Activated naive CD8-positive, alpha-beta T cell (primary cell): ENCODE measurements around the gene DYDC2.
"Not testable (repeated sequence)": the region's sequence is repeated elsewhere in the genome, so short reads cannot be mapped to it uniquely, and the experiment has no call there.

ENCODE experiments used
- H3K27ac Mint-ChIP-seq: one replicate; pipeline ENCODE4 v1.8.0; 2021; ENCODE audit warnings: mixed read lengths
- H3K27me3 Mint-ChIP-seq: one replicate; pipeline ENCODE4 v1.8.0; 2021; ENCODE audit warnings: mixed read lengths
- H3K36me3 Mint-ChIP-seq: one replicate; pipeline ENCODE4 v1.8.0; 2021; ENCODE audit warnings: mixed read lengths
- H3K4me1 Mint-ChIP-seq: one replicate; pipeline ENCODE4 v1.8.0; 2021; ENCODE audit warnings: low read depth, mixed read lengths
- H3K4me3 Mint-ChIP-seq: one replicate; pipeline ENCODE4 v1.8.0; 2021; ENCODE audit warnings: mild to moderate bottlenecking, mixed read lengths
- H3K9me3 Mint-ChIP-seq: one replicate; pipeline ENCODE4 v1.8.0; 2021; ENCODE audit warnings: low read depth, mixed read lengths

DYDC2 gene

DNA sequence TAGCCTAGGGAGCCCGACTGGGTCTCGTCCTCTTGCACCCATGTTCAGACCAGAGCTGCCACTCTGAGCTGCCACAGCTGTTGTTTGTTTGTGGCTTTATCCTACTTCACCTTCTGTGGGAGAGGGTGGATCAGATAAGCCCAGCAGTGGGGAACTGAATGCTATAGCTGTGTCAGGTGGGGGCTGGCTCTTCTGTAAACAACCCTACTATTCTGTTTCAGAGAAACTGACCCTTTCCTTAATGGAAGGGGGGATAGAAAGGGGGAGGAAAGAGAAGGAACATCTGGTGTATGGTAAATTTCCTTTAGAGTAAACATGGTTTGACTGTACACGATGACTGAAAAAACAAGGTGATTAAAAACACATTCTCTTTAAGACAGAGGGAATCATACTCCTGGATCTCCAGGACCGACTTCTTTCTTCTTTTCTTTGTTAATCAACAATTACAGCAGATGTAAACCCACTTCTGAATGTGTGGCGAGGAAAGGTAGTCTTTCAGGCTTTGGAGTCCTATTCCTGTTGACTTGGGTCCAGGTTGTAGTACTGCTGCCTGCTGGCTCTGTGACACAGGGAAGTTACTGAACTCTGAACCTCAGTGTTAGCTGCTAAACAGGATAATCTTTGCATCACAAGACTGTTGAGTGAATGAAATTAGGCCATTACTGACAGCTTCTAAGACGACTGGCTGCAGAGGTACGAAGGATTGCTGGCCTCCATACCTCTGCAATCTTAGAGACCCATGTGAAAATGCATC is 57.7 kb downstream of the DYDC2 start:
- Mint-ChIP-seq H3K27me3 (no peaks in the 10 kb centered on the region), H3K4me1 (peaks cover 31% of the 10 kb centered on the region), H3K27ac (no peak overlapping the region), H3K4me3 (no peak overlapping the region), H3K9me3 (no peaks in the 10 kb centered on the region), H3K36me3 (no peaks in the 10 kb centered on the region)

DNA sequence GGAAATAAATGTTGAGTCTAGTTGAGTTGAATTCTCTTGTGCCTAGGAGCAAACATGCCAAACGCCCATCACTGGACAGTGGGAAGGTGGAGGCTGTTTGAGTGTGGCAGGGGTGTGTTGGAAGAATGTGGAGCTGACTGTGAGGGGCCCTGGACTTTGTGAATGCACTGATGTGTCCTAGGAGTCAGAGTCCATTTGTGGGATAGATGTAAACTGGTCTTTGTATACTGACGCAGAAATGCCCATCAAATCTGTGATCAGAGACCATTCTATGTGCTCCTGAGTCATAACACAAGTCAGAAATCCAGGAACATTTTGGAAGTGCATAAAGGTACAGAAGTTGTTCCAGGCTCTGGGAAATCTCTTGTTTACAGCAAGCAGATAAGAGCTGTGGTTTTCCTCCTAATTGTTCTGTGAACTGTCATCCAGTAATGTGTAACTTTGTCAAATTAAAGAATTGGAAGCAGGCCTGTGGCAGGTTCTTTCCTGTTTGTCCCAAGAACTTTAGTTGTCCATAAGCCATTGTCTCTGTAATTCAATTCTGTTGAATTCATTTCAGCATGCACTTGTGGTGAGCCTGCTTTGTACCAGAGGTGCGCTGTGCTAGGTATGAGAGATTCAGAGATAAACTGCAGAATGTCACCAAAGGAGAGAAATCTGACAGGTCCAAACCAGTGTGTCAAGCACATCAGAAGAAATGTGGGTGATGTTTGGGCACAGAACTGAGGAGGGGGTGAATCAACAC is 59.3 kb downstream of the DYDC2 start:
- no peaks in the 10 kb centered on the region for H3K27me3 Mint-ChIP-seq
- no peak overlapping the region for H3K27ac Mint-ChIP-seq
- peaks cover 20% of the 10 kb centered on the region for H3K4me1 Mint-ChIP-seq
- no peak overlapping the region for H3K4me3 Mint-ChIP-seq
- H3K36me3 Mint-ChIP-seq, result no peaks in the 10 kb centered on the region
- H3K9me3 Mint-ChIP-seq, result no peaks in the 10 kb centered on the region

DNA sequence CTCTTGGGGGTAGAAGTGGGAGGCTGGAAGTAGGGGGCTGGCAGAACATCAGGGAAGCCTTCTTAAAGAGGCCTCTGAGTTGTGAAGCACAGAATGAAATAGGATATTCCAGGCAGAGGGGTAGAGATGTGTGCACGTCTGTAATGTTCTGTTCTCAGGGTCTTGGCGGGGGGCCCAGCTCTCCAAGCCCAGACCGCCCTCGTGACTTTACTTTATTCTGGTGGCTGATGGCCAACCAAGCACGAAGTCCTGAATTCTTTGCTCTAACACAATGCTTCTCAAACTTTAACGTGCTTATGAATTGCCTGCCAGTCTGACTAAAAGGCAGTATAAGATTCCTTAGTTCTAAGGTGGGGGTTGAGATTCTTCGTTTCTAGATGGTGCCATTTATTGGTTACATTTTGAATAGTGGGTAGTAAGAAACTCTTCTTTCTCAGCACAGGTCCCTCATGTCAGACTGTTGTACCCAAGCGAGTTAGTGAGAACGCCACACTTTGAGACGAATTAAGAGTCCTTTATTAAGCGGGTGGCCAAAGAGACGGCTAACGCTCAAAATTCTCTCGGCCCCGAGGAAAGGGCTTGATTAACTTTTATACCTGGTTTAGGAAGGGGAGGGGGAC is 60.0 kb downstream of the DYDC2 start:
- no peak overlapping the region for H3K4me3 Mint-ChIP-seq
- no peak overlapping the region for H3K27ac Mint-ChIP-seq

GRCh38 chr10:80417256-80417655 is 60.7 kb downstream of the DYDC2 start:
- not testable (repeated sequence) for H3K36me3 Mint-ChIP-seq, H3K27ac Mint-ChIP-seq, H3K27me3 Mint-ChIP-seq, H3K4me3 Mint-ChIP-seq, H3K9me3 Mint-ChIP-seq
- peaks cover 18% of the 10 kb centered on the region for H3K4me1 Mint-ChIP-seq

More for the DNA sequence above, 60.0 kb downstream of the DYDC2 start:
- H3K36me3 Mint-ChIP-seq, result no peaks in the 10 kb centered on the region
- H3K4me1 Mint-ChIP-seq, result peaks cover 18% of the 10 kb centered on the region
- no peaks in the 10 kb centered on the region for H3K27me3 Mint-ChIP-seq
- no peaks in the 10 kb centered on the region for H3K9me3 Mint-ChIP-seq
